ENCODE measurements around the gene POR. TPM values are rescaled to one million over a fixed set of nuclear protein-coding genes. Genes with fewer than 3 reads are reported as not detected.

The POR gene
- polyA plus RNA-seq, 1 of the 3 experiments (the other 2 are of a cell fraction) = 68.7 TPM

- DNase-seq = peak; percentile 47
- Histone ChIP-seq H3K4me2 (no peak overlapping the region), H2AFZ (ENCODE audit: low read depth) (no peak overlapping the region), H3K9me3 (no peaks in the 10 kb centered on the region), H3K4me3 (ENCODE audit: low read depth in 2 of 2, low read length in 1 of 2) (no peak overlapping the region), H3K9me2 (no peaks in the 10 kb centered on the region), H3K27me3 (ENCODE audit: insufficient read depth) (no peaks in the 10 kb centered on the region), H3K36me3 (replicated peaks in 1 of 2; ENCODE audit: control insufficient read depth in 1 of 2, insufficient read depth in 2 of 2, low read length in 1 of 2) (peaks cover 3% of the 10 kb centered on the region in 2 experiments), H4K20me1 (ENCODE audit: insufficient read depth) (no peaks in the 10 kb centered on the region), H3K79me2 (ENCODE audit: insufficient read depth) (no peaks in the 10 kb centered on the region), H3K9ac (no peak overlapping the region), H3F3A (replicated peaks; ENCODE audit: insufficient read depth) (no peaks in the 10 kb centered on the region), H3K4me1 (ENCODE audit: control insufficient read depth in 1 of 2, insufficient read depth in 2 of 2, low read depth in 1 of 2, low read length in 1 of 2) (peaks cover 0 to 40% of the 10 kb centered on the region in 2 experiments; a peak in 1 of 4 replicates), H3K27ac (ENCODE audit: low read depth in 2 of 2, low read length in 1 of 2) (no peak overlapping the region)
- ChIA-PET POLR2A (no interaction called here), CTCF (interaction anchor here (1.0 to 1.3 kb wide), 2 partner anchors 8 to 51 kb away, joined by 3 to 4 read pairs; no protein-coding TSS in a partner anchor)
- 89% methylated on average over 11 of the region's 13 CpGs for WGBS (ENCODE audit: low lambda C conversion rate)
- no peak for TF ChIP-seq FOXM1 (IDR thresholded peaks at IDR 0.05; ENCODE audit: low read depth)
- TF ChIP-seq RAD21 (IDR thresholded peaks at IDR 0.05; ENCODE audit: low read length) = no peak
- no peak for TF ChIP-seq CHD2 (IDR thresholded peaks at IDR 0.05; ENCODE audit: low read length, partially characterized antibody)
- TF ChIP-seq TAF1 (IDR thresholded peaks at IDR 0.05; ENCODE audit: borderline replicate concordance, low read depth, low read length) = no peak
- no peak for TF ChIP-seq USF2 (IDR thresholded peaks at IDR 0.05; ENCODE audit: borderline replicate concordance, low read depth, low read length)
- TF ChIP-seq SMC3 (IDR thresholded peaks at IDR 0.05; ENCODE audit: low read depth, low read length) = no peak
- no peak for TF ChIP-seq IRF3 (IDR thresholded peaks at IDR 0.05; ENCODE audit: low read depth, low read length)
- no peak for TF ChIP-seq TCF12 (IDR thresholded peaks at IDR 0.05)
- no peak for TF ChIP-seq EP300 (IDR thresholded peaks at IDR 0.05; ENCODE audit: borderline replicate concordance in 1 of 2, low read depth in 1 of 2, low read length in 1 of 2)
- TF ChIP-seq ELF1 (IDR thresholded peaks at IDR 0.05) = no peak
- TF ChIP-seq RXRA (IDR thresholded peaks at IDR 0.05; ENCODE audit: borderline replicate concordance, low read depth) = no peak
- TF ChIP-seq RCOR1 (IDR thresholded peaks at IDR 0.05; ENCODE audit: low read length) = no peak
- TF ChIP-seq YY1 (IDR thresholded peaks at IDR 0.05; ENCODE audit: low read depth) = no peak
These were observed 54.2 kb downstream of the POR start for GRCh38 chr7:75969182-75969581.

- Histone ChIP-seq H4K20me1 (ENCODE audit: insufficient read depth) (no peaks in the 10 kb centered on the region), H3K4me3 (ENCODE audit: low read depth in 2 of 2, low read length in 1 of 2) (no peak overlapping the region), H3K9ac (no peak overlapping the region), H3K9me2 (no peaks in the 10 kb centered on the region), H3K4me2 (no peak overlapping the region), H2AFZ (ENCODE audit: low read depth) (no peak overlapping the region), H3K79me2 (ENCODE audit: insufficient read depth) (no peaks in the 10 kb centered on the region), H3F3A (replicated peaks; ENCODE audit: insufficient read depth) (no peaks in the 10 kb centered on the region), H3K4me1 (ENCODE audit: control insufficient read depth in 1 of 2, insufficient read depth in 2 of 2, low read depth in 1 of 2, low read length in 1 of 2) (peaks cover 0 to 40% of the 10 kb centered on the region in 2 experiments; a peak in 1 of 4 replicates), H3K36me3 (replicated peaks in 1 of 2; ENCODE audit: control insufficient read depth in 1 of 2, insufficient read depth in 2 of 2, low read length in 1 of 2) (peaks cover 3% of the 10 kb centered on the region in 2 experiments), H3K9me3 (no peaks in the 10 kb centered on the region), H3K27me3 (ENCODE audit: insufficient read depth) (no peaks in the 10 kb centered on the region), H3K27ac (ENCODE audit: low read depth in 2 of 2, low read length in 1 of 2) (no peak overlapping the region)
- CTCF ChIA-PET = interaction anchor here (1.0 to 1.3 kb wide), 2 partner anchors 9 to 50 kb away, joined by 3 to 4 read pairs; no protein-coding TSS in a partner anchor
- WGBS (ENCODE audit: low lambda C conversion rate) = 96% methylated on average over 30 of the region's 30 CpGs
- no peak for TF ChIP-seq RCOR1 (IDR thresholded peaks at IDR 0.05; ENCODE audit: low read length)
- DNase-seq = no peak
- POLR2A ChIA-PET = no interaction called here
These were observed 54.9 kb downstream of the POR start for GRCh38 chr7:75969704-75970498.
